Immature natural killer cell (primary cell): ENCODE data around the gene RNF13. TPM values are rescaled to one million over a fixed set of nuclear protein-coding genes. Genes with fewer than 3 reads are reported as not detected.
"Not testable (repeated sequence)": the region's sequence is repeated elsewhere in the genome, so short reads cannot be mapped to it uniquely, and the experiment has no call there.

Experiments
- DNase-seq, 3 donors: peaks; one replicate each; pipeline ENCODE4 v3.0.0; 2022; ENCODE audit warnings: mixed read lengths in 1 of 3
- H3K27ac Mint-ChIP-seq, 6 donors: one replicate each; pipeline ENCODE4 v1.8.0; 2020; ENCODE audit warnings: mixed read lengths in 6 of 6, mild to moderate bottlenecking in 5 of 6, inconsistent platforms in 4 of 6, moderate library complexity in 3 of 6
- H3K27me3 Mint-ChIP-seq, 3 donors: one replicate each; pipeline ENCODE4 v1.8.0; 2020 to 2021; ENCODE audit warnings: low read depth in 3 of 3, mild to moderate bottlenecking in 3 of 3, mixed read lengths in 3 of 3, moderate library complexity in 3 of 3, inconsistent platforms in 1 of 3
- H3K36me3 Mint-ChIP-seq, 3 donors: one replicate each; pipeline ENCODE4 v1.8.0; 2020; ENCODE audit warnings: mixed read lengths in 3 of 3, inconsistent platforms in 2 of 3, mild to moderate bottlenecking in 2 of 3
- H3K4me1 Mint-ChIP-seq, 2 donors: one replicate each; pipeline ENCODE4 v1.8.0; 2020; ENCODE audit warnings: inconsistent platforms in 2 of 2, mild to moderate bottlenecking in 2 of 2, mixed read lengths in 2 of 2, moderate library complexity in 1 of 2
- H3K4me3 Mint-ChIP-seq, 5 donors: one replicate each; pipeline ENCODE4 v1.8.0; 2020; ENCODE audit warnings: mild to moderate bottlenecking in 5 of 5, mixed read lengths in 5 of 5, inconsistent platforms in 3 of 5, moderate library complexity in 3 of 5
- H3K9me3 Mint-ChIP-seq, 6 donors: one replicate each; pipeline ENCODE4 v1.8.0; 2020; ENCODE audit warnings: mild to moderate bottlenecking in 6 of 6, mixed read lengths in 6 of 6, inconsistent platforms in 4 of 6, moderate library complexity in 3 of 6
- polyA plus RNA-seq, 3 donors: library from polyadenylated mRNA; unstranded; fragments of 300-500 nt; fragmentation: Illumina TruSeq; gene quantifications; one replicate each; pipeline ENCODE4 v1.2.3, GENCODE V29; 2021

Gene RNF13
- polyA plus RNA-seq, 3 donors from 2014 or later = 116 to 145 (median 142) TPM

DNA sequence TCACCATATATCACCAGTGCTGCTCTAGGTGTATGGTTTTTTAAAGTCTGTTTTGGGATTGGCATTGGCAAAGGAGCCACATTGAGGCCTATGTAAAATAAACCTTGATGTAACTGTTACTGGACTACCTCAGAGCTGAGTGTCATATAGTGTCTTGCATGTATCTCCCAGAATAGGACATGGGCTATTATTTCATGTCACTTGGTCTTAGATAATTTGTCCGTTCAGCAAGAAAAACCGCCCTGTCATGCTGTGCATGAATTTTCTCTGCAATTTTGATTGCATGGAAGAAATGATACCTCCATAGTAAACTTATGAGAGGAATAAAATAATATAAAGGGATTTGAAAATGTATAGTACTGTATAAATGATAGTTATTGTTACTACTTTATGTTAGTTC is 59.6 kb downstream of the RNF13 start:
- no peak overlapping the region for H3K27ac Mint-ChIP-seq
- peaks cover 12 to 39% of the 10 kb centered on the region in 2 donors for H3K4me1 Mint-ChIP-seq
- H3K36me3 Mint-ChIP-seq = peaks cover 16 to 27% (median 24%) of the 10 kb centered on the region in 3 donors
- no peaks in the 10 kb centered on the region for H3K27me3 Mint-ChIP-seq
- no peak overlapping the region for H3K4me3 Mint-ChIP-seq
- DNase-seq = no peak
- H3K9me3 Mint-ChIP-seq = peaks cover 7 to 12% (median 9%) of the 10 kb centered on the region in 6 donors

DNA sequence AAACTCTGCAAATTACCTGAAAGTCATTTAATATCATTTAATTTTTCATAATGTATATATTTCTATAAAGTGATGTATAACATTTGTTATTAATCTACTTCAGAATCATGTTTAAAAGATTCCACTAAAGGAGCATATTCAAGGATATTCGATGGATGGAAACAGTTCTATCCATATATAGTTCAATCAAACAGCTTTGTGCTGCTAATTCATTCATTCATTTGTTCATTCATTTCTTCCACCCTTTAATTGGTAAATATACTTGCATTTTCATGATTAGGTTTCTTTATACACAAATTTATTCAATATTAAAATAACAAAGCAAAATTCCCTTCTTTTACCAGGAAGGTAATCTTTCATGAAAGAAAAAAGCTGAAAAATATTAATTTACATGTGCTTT is 64.7 kb downstream of the RNF13 start:
- no peak for DNase-seq
- Mint-ChIP-seq H3K9me3 (no peaks in the 10 kb centered on the region), H3K36me3 (peaks cover 3 to 5% (median 4%) of the 10 kb centered on the region in 3 donors), H3K27me3 (no peaks in the 10 kb centered on the region), H3K27ac (no peak overlapping the region), H3K4me1 (peaks cover 10 to 19% of the 10 kb centered on the region in 2 donors), H3K4me3 (no peak overlapping the region)

DNA sequence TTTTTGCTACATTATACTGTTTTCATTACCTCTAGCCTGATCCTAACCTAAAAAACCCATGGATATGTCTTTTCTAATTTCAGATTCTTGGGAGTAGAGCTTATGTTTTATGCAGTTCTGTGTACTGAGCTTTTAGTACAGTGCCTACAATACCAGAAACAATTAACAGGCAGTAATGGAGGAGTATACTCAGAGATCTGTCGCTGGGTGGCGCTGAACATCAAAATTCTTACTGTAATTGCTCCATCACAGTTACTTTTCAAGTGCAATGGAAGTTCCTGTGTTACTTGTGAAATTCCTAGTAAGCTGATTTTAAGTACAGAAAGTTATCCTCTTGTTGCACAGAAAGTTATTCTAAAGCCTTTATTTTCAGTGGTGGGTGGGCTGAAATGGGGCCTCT is 66.9 kb downstream of the RNF13 start:
- no peak overlapping the region for H3K27ac Mint-ChIP-seq
- H3K36me3 Mint-ChIP-seq = peaks cover 3 to 9% (median 7%) of the 10 kb centered on the region in 3 donors
- DNase-seq = no peak
- H3K4me3 Mint-ChIP-seq = no peak overlapping the region
- H3K9me3 Mint-ChIP-seq = no peaks in the 10 kb centered on the region
- no peaks in the 10 kb centered on the region for H3K27me3 Mint-ChIP-seq
- H3K4me1 Mint-ChIP-seq = peaks cover 9 to 27% of the 10 kb centered on the region in 2 donors

DNA sequence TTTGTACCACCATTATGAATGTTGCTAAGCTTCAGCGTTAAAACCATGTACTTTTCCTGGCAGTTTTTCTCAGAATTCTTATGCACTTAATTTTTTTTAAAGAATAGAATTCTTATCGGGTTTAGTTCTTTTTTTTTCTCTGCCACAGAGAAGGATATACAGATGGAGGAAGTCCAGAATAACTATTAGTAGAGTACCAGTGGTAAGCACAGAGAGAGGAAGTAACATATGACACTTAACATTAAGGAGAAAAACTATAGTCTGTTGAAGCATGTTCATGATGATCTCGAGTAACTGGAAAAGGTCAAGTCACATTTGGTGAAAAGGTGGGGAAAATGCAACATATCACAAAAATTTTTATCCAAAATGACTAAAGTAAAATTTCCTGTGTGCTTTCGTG is 68.9 kb downstream of the RNF13 start:
- Mint-ChIP-seq H3K27me3 (no peaks in the 10 kb centered on the region), H3K4me1 (peaks cover 24 to 47% of the 10 kb centered on the region in 2 donors), H3K4me3 (no peak overlapping the region), H3K36me3 (peaks cover 0 to 10% (median 7%) of the 10 kb centered on the region in 3 donors), H3K27ac (peak overlapping the region in 3 of 6 donors; percentile 8 to 68 (median 19)), H3K9me3 (no peaks in the 10 kb centered on the region)
- no peak for DNase-seq

DNA sequence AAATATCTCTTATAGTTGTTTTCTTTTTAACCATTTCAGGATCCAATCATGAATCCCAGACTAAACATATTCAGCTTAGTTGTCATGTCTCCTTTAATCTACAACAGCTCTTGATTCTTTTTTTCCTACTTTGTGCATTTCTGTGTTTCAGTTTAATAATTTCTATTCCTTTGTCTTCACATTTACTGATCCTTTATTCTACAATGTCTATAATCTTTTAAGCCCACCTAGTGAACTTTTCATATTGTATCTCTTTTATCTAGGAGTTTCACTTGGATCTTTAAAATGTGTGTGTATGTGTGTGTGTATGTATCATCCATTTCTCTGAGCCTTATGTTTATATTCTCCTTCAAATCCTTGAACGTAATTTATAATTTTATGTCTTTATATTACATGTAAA is 70.1 kb downstream of the RNF13 start:
- Mint-ChIP-seq H3K27ac (peak overlapping the region in 1 of 6 donors; percentile 68), H3K36me3 (peaks cover 0 to 10% (median 10%) of the 10 kb centered on the region in 3 donors), H3K9me3 (no peaks in the 10 kb centered on the region), H3K27me3 (no peaks in the 10 kb centered on the region), H3K4me1 (peaks cover 26 to 49% of the 10 kb centered on the region in 2 donors), H3K4me3 (no peak overlapping the region)
- DNase-seq = no peak

DNA sequence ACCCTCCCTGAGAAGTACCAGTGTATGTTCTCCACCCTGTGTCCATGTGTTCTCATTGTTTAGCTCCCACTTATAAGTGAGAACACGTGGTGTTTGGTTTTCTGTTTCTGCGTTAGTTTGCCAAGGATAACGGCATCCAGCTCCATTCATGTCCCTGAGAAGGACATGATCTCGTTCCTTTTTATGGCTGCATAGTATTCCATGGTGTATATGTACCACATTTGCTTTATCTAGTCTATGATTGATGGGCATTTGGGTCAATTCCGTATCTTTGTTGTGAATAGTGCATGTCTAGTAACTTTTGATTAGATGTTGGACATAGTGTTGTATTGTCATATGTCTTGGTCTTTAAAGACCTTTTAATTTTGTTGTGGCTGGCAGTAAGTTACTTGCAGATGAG is 70.8 kb downstream of the RNF13 start:
- Mint-ChIP-seq H3K36me3 (peaks cover 4 to 10% (median 10%) of the 10 kb centered on the region in 3 donors), H3K27ac (peak overlapping the region in 1 of 6 donors; percentile 12)
- H3K9me3 Mint-ChIP-seq = not testable (repeated sequence)

DNA sequence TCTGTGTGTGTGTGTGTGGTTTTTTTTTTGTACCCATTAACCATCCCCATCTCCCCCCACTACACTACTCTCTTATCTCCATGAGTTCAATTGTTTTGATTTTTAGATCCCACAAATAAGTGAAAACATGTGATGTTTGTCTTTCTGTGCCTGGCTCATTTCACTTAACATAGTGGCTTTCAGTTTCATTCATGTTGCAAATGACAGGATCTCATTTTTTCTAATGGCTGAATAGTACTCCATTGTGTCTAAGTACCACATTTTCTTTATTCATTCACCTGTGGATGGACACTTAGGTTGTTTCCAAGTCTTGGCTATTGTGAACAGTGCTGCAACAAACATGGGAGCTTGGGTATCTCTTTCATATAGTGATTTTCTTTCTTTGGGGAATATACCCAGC is 71.8 kb downstream of the RNF13 start:
- not testable (repeated sequence) for H3K27me3 Mint-ChIP-seq, DNase-seq, H3K4me3 Mint-ChIP-seq, H3K9me3 Mint-ChIP-seq, H3K27ac Mint-ChIP-seq
- H3K36me3 Mint-ChIP-seq = peaks cover 4 to 12% (median 10%) of the 10 kb centered on the region in 3 donors
- peaks cover 25 to 60% of the 10 kb centered on the region in 2 donors for H3K4me1 Mint-ChIP-seq

More for the DNA sequence above, 70.8 kb downstream of the RNF13 start:
- H3K4me1 Mint-ChIP-seq = peaks cover 26 to 54% of the 10 kb centered on the region in 2 donors
- H3K4me3 Mint-ChIP-seq, DNase-seq, H3K27me3 Mint-ChIP-seq: not testable (repeated sequence)

DNA sequence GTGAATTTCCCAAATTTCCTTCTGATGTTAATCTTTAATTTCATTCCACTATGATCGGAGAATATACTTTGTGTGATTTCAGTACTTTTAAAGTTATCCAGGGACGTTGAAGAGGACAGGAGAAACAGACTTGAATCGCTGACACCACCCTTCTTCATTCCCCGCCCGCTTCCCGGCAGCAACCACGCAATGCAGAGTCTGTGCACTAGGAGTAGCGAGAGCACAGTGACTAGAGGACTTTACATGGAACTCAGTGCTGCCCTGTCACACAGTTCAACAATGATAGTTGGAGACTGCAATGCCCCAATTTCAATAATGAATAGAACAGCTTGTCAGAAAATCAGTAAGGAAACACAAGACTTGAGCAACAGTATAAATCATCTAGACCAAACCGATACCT is 73.9 kb downstream of the RNF13 start:
- no peak overlapping the region for H3K4me3 Mint-ChIP-seq
- H3K4me1 Mint-ChIP-seq = peaks cover 37 to 73% of the 10 kb centered on the region in 2 donors
- H3K9me3 Mint-ChIP-seq = no peaks in the 10 kb centered on the region
- H3K36me3 Mint-ChIP-seq = peaks cover 10 to 16% (median 13%) of the 10 kb centered on the region in 3 donors
- no peaks in the 10 kb centered on the region for H3K27me3 Mint-ChIP-seq
- no peak for DNase-seq
- H3K27ac Mint-ChIP-seq = no peak overlapping the region

DNA sequence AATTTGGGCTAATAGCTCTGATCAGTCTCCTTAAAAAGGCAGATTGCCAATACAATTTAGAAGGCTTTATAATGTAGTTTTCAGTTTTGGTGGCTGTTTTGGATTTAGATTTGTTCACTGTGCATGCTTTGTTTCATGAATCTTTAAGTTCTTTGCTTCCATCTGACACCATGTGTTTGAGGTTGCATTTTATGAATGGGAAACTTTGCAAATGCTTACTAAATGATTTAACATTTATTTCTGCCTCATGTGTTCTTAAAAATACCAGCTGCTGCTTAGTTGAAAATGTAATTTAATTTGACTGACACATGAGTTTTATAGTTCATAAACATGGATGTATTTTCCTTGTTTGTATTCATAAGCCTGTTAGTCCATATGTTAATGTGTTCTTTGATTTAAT is 78.6 kb downstream of the RNF13 start:
- no peak for DNase-seq
- H3K4me1 Mint-ChIP-seq = peaks cover 19 to 40% of the 10 kb centered on the region in 2 donors
- H3K27ac Mint-ChIP-seq = no peak overlapping the region
- no peaks in the 10 kb centered on the region for H3K9me3 Mint-ChIP-seq
- no peak overlapping the region for H3K4me3 Mint-ChIP-seq
- peaks cover 4 to 12% (median 10%) of the 10 kb centered on the region in 3 donors for H3K36me3 Mint-ChIP-seq
- no peaks in the 10 kb centered on the region for H3K27me3 Mint-ChIP-seq

DNA sequence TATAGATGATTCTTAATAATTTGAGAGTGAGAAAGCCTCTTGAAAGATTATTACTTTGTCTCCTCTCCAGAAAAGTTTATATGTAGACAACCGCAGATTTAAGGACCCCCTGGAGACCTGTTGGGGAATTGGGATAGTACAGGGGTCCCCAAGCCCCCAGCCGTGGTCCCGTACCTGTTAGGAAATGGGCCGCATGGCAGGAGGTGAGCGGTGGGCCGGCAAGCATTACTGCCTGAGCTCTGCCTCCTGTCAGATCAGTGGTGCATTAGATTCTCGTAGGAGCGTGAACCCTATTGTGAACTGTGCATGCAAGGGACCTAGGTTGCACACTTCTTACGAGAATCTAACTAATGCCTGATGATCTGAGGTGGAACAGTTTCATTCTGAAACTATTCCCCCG is 79.4 kb downstream of the RNF13 start:
- Mint-ChIP-seq H3K9me3 (no peaks in the 10 kb centered on the region), H3K27me3 (no peaks in the 10 kb centered on the region), H3K4me3 (no peak overlapping the region), H3K27ac (no peak overlapping the region), H3K36me3 (peaks cover 4 to 13% (median 10%) of the 10 kb centered on the region in 3 donors), H3K4me1 (peaks cover 19 to 36% of the 10 kb centered on the region in 2 donors)
- no peak for DNase-seq

DNA sequence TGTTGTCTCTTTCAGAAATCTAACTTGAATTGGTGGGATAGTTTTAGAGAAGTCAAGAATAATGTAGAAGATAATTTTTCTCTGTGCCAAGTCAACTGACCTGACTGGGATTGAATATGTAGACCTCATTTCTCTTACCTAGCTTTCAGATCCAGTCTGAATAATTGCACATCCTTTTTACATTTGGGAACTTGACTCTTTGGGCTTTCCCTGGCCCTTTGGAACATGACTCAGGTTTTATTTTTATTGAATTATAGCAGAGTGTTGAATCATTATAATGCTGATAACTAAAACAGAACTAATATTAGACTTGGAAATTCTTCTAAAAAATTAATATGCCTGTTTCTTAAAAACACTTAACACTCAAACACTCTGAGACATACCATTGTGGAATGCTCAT is 81.2 kb downstream of the RNF13 start:
- Mint-ChIP-seq H3K36me3 (peaks cover 8 to 13% (median 11%) of the 10 kb centered on the region in 3 donors), H3K4me1 (peaks cover 17 to 32% of the 10 kb centered on the region in 2 donors), H3K4me3 (no peak overlapping the region), H3K27me3 (no peaks in the 10 kb centered on the region), H3K9me3 (no peaks in the 10 kb centered on the region), H3K27ac (no peak overlapping the region)
- DNase-seq = no peak

DNA sequence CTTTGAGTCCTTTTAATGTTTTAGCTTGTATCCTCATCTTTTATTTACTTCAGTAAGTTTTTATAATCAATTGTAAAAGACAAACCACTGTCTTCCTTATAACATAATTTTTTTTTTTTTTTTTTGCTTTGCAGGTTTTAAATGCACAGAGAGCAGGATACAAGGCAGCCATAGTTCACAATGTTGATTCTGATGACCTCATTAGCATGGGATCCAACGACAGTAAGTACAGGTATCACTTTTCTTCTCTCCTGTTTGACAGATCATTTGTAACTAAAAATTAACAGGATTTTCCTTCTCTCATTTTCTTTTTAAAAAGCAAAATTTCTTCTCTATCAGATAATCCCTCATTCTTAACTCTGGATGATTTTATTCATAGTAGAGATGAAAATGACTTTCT is 82.3 kb downstream of the RNF13 start:
- peaks cover 4 to 11% (median 7%) of the 10 kb centered on the region in 3 donors for H3K36me3 Mint-ChIP-seq
- H3K9me3 Mint-ChIP-seq = no peaks in the 10 kb centered on the region
- H3K4me1 Mint-ChIP-seq = peaks cover 11 to 25% of the 10 kb centered on the region in 2 donors
- H3K4me3 Mint-ChIP-seq = no peak overlapping the region
- no peak overlapping the region for H3K27ac Mint-ChIP-seq
- no peak for DNase-seq
- no peaks in the 10 kb centered on the region for H3K27me3 Mint-ChIP-seq

DNA sequence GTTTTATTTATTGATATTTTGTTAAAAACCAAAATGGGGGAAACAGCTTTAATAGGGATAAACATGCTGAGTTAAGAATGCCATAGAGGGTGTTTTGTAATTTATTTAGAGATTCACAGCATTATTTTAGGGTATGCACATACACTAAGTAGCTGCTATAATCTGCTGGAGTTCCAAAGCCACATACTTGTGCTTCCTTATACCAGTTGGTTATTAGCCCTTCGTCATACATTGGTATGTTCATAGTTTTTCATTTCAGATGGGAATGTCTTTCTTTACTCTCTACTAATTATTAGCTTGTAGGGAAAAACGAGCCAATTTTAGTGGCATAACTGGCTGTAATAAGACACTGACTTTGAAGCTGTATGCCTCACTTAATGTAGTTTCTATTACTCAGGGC is 82.8 kb downstream of the RNF13 start:
- H3K27me3 Mint-ChIP-seq = peaks cover 0 to 2% (median 0%) of the 10 kb centered on the region in 3 donors
- peaks cover 7 to 21% of the 10 kb centered on the region in 2 donors for H3K4me1 Mint-ChIP-seq

DNA sequence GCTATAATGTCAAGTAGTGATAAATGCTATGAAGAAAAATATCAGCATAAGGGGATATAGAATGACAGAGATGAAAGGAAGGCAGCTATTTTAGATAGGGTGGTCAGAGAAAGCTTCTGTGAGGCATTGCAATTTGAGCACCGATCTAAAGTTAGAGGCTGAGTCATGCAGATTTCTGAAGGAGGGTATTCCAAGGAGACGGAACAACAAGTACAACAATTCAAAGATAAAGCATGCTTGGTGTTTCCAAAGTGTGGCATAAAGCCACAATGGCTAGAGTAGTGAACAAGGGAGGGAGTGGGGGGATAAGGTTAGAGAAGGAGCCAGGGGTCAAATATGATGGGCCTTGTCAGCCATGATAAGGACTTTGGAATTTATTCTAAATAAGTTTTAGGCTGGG is 85.8 kb downstream of the RNF13 start:
- Mint-ChIP-seq H3K4me3 (no peak overlapping the region), H3K9me3 (no peaks in the 10 kb centered on the region), H3K27me3 (peaks cover 0 to 2% (median 0%) of the 10 kb centered on the region in 3 donors), H3K4me1 (peaks cover 0 to 6% of the 10 kb centered on the region in 2 donors), H3K36me3 (peaks cover 4 to 7% (median 6%) of the 10 kb centered on the region in 3 donors), H3K27ac (no peak overlapping the region)
- no peak for DNase-seq

More for the DNA sequence above, 82.8 kb downstream of the RNF13 start:
- DNase-seq = no peak
- no peaks in the 10 kb centered on the region for H3K9me3 Mint-ChIP-seq
- H3K36me3 Mint-ChIP-seq = peaks cover 4 to 8% (median 7%) of the 10 kb centered on the region in 3 donors
- H3K27ac Mint-ChIP-seq = no peak overlapping the region
- no peak overlapping the region for H3K4me3 Mint-ChIP-seq

DNA sequence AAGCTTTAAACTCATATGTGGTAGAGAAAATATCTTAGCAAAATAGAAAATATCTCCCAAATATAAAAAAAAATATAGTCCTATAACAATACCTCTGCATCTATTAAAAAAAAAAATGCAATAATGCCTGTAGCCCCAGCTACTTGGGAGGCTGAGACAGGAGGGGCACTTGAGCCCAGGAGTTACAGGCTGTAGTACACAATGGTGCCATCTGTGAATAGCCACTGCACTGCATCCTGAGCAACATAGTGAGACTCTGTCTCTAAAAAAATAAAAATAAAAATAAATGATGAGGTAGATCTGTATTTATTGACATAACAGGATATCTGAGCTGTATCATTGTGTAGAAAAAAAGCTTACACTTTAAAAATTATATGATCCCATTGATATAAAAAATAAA is 87.3 kb downstream of the RNF13 start:
- peaks cover 4 to 7% (median 6%) of the 10 kb centered on the region in 3 donors for H3K36me3 Mint-ChIP-seq
- no peak overlapping the region for H3K4me3 Mint-ChIP-seq
- peaks cover 0 to 2% (median 0%) of the 10 kb centered on the region in 3 donors for H3K27me3 Mint-ChIP-seq
- H3K27ac Mint-ChIP-seq = no peak overlapping the region
- no peak for DNase-seq
- peaks cover 0 to 6% of the 10 kb centered on the region in 2 donors for H3K4me1 Mint-ChIP-seq
- H3K9me3 Mint-ChIP-seq = no peaks in the 10 kb centered on the region
